Stimulated activated CD8-positive, alpha-beta memory T cell treated with anti-CD3 and anti-CD28 coated beads, Interleukin-4, amount 100 ng/mL, for 4 hours (primary cell): ENCODE measurements around the gene UBQLNL.

Experiments used
- DNase-seq, 2 donors: peaks; one replicate each; pipeline ENCODE4 v3.0.0-alpha.2; 2020; ENCODE audit warnings: low read depth in 2 of 2, low spot score in 1 of 2

The UBQLNL gene, protein sequence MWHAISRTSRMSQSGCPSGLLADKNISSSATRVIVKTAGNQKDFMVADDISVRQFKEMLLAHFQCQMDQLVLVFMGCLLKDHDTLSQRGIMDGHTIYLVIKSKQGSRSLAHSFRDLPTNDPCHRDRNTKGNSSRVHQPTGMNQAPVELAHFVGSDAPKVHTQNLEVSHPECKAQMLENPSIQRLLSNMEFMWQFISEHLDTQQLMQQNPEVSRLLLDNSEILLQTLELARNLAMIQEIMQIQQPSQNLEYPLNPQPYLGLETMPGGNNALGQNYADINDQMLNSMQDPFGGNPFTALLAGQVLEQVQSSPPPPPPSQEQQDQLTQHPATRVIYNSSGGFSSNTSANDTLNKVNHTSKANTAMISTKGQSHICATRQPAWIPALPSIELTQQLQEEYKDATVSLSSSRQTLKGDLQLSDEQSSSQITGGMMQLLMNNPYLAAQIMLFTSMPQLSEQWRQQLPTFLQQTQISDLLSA

DNA sequence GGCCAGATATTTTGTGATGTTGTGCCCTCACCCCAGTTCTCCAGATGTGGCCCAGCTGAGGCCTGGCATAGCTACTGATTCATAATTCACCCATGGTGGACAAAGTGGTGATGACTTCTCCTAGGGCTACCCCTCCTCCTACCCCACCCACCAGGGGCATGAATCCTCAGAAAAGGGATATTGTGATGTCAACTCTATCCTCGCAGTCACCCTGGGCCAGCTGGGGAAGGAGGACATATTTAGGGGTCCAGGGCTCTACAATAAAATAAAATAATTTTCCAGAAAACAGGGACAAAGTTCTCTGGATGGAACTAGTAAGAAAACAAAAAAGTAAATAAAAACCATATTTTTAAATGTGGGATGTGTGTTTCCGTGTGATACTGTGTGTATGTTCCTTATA is at the start of gene UBQLNL:
TSS of gene UBQLNL (minus strand) at position 101 of the 400 bp plus-strand sequence. CDS start 258 bp downstream, outside the sequence.
- DNase-seq = no peak

DNA sequence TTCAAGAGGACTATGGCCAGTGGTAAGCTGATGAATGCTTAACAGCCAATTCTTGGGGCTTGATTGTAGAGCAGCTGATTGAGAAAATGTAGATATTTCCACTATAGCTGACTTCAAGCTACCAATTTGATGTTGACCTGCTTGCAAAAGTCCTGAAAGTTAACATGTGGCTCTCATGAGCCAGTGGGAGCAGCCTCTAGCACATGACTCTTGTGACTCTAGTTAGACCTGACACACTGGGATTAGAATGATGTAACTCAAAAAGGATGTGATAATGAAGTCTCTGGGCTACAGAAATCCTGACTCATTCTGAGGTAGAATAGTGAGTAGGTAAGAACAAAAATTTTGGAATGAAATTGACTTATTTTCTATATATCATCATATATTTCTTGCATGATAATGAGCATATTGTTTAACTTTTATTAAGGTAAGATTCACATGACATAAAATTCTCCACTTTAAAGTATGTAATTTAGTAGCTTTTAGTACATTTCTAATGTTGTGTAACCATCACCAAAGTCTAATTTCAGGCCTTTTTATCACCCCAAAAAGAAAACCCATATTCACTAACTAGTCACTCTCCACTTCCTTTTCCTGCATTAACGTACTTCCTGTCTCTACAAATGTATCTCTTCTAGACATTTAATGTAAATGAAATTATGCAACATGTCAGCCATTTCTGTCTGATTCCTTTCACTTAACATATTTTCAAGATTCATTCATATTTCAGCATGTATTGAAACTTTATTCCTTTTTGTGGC is 47.9 kb upstream of the UBQLNL start:
- no peak for DNase-seq

DNA sequence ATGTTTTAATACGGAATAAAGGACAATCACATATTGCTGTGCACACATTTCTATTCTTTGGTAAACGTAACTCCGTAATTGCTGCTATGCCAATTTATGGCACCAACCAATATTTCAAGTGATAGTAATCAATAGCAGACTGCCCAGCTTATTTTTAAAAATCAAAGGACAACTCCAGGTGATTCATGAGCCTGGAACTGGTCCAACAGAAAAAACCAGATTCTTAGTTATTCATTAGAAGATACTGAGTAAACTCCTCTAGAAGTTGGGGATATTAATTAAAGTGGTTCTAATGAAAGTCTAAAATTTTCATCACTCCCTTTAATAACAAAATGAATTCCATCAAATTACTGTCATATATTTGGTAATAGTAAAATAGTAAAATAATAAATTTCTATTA is 41.3 kb upstream of the UBQLNL start:
- no peak for DNase-seq

DNA sequence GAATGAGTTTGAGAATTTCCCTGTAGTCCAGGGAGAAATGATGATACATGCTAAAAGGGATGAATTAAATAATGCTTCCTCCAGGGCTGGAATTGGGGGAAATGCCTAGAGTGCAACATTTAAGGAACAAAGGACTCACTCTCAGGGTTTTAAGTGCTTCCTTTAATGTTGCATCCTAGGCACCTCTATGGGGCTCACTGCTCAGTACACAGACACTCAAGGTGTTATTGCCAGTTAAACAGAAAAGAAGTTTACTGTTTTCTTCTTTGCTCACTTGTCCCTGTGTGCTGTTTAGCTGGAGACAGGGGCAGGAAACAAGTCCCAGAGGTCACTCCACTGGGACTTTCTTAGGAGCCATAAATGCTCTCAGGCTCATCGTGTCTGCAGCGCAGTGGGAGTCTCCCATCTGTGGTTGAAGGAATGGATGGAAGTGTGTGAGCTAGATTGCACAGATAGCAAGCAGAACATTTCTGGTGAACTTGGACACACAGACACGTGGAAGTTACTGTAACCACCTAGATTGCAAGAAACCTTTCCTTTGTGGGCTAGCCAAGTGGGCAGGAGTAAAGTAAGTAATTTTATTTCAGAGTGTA is 40.2 kb upstream of the UBQLNL start:
- no peak for DNase-seq

DNA sequence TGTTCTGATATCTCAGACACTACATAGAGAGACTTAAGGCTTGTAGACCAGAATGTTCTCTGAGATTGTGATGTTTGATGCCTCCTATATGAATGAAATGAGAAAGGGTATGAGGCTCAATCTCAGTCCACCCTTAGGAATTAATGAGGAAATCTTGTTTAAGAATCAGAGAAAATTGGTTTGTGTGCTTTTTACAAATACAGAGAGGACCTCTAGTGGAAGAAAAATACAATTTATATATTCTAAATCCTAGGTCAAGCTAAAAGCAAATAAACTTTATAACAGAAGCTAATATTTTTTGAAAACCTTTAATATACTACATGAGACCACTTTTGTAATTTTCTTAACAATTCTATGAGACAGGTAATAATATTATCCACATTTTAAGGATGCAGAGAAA is 36.8 kb upstream of the UBQLNL start:
- DNase-seq = no peak

DNA sequence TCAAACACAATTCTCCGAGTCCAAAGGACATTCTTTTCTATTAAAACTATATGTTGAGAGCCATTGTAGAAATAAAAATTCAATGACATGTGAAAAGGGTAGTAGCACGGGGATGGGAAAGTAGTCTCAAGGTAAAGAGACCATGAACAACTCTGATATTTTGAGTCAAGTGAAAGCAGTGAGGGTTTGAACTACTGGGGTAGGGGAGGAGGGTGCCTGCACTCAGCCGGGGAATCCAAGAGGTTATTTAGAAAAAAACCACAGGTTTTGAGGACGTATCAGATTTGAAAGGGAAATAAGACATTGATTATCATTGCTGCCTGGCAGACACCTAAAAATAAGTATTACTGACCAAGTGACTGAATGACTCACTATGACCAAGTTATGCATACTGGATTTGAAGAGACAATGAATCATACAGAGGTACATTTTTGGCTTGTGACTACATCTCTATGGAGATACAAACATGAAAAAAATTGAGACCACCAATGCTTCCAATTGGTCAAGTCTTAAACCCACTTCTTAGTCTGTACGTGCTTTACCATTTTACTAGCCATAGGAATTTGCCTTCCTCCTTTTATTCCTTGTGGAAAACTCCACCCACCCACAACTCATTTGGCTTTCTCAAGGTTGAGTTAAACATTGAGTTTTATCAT is 34.1 kb upstream of the UBQLNL start:
- no peak for DNase-seq

DNA sequence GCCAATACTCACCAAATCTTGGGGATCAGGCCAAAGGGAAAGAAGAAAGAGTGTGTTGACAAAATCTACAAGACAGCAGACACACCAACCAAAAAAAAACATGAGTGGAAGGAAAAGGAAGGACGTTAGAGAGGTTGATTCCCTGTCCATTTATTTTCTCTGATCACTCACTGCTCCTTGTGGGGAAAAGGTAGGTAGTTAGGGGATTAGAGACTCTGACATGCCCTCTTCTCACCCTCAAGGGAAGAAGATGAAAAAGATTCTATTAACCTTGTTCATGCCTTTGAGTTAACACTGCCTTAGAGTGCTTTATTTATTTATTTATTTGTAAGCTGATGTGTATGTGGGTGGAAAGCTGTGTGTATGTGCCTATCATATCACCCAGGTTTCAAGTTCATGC is 31.9 kb upstream of the UBQLNL start, which contains the start of gene OR52H1:
TSS of gene OR52H1 (minus strand) at position 101 of the 400 bp plus-strand sequence. CDS start 3,035 bp downstream, outside the sequence.
- DNase-seq = no peak

DNA sequence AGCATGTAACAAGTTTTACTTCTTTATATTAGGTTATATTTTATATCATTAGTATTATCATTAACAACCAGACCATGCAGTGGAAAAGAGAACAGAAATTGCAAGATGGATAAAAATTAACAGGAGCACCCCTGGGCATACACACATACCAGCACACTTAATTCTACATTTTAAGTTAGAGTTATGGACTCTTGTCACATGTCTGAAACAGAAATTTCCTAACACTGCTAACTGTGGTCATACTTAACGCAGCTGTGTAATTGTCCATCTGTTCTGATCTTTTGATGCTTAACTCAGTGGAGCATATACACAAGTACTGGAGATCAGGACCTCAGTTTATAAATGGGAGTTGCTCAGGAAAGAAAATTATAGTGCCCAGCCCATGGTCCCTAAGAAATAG is 31.5 kb upstream of the UBQLNL start:
- DNase-seq = no peak

DNA sequence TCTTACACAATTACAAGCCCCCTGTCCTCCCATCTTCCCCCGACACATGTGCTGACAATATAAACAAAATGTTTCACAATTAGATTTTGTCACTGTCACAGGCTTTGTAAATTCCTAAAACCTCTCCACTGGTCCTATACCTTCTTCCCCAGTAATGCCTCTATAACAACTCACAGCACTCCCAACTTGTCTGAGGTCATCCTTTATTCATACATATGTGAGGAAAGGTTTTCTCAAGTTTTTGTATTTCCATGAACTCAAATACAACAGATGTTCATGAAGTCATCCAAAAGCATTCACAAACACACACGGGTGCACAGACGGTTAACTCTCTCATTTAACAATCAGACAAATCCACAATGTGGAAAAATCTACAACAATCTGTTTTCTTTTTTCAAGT is 30.0 kb upstream of the UBQLNL start:
- DNase-seq = no peak

DNA sequence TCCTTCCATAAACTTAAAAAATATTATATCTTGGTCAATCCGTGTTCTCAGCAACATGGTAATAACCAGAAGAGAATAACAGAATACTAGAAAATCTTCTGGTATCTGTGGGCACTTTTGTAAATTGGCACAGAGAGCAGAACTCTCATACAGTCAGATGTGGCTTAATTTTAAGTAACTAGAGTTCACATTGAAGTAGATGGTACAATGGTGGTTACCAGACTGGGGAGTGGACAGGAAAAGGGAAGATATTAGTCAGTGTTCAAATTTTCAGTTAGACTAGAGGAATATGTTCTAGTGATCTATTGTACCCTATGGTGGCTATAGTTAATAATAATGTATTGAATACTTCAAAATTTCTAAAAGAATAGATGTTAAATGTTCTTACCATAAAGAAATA is 24.9 kb upstream of the UBQLNL start:
- no peak for DNase-seq

DNA sequence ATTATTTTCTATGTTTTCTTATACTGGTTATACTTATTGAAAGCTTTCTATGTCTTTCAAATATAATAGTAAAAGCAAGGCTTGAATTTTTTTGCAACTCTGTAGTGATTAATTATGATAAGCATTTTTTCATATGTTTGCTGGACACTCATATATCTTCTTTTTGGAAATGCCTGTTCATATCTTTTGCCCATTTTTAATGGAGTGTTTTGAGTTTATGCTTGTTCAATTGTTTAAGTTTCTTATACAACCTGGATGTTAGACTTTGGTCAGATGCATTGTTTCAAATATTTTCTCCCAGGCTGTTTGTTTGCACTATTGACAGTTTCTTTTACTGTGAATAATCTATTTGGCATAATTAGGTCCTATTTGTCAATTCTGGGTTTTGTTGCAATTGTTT is 20.0 kb upstream of the UBQLNL start:
- no peak for DNase-seq

DNA sequence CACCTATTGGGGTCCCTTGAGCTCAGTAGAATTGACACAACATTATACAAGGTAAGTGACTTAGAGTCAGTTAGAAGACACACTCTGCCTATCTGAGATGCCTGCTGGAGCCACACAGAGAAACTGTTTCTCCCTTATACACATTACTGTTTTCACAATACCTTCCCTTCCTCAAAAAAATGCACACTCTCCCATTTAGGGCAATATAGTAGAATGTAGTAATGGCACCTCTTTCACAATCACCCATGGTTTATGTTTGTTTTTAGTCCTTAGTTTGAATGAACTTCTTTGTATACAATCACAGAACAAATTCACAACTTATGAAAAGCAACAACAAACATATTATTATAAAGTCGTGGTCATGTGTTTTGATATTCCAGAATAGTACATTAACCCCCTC is 17.5 kb upstream of the UBQLNL start:
- DNase-seq = no peak

DNA sequence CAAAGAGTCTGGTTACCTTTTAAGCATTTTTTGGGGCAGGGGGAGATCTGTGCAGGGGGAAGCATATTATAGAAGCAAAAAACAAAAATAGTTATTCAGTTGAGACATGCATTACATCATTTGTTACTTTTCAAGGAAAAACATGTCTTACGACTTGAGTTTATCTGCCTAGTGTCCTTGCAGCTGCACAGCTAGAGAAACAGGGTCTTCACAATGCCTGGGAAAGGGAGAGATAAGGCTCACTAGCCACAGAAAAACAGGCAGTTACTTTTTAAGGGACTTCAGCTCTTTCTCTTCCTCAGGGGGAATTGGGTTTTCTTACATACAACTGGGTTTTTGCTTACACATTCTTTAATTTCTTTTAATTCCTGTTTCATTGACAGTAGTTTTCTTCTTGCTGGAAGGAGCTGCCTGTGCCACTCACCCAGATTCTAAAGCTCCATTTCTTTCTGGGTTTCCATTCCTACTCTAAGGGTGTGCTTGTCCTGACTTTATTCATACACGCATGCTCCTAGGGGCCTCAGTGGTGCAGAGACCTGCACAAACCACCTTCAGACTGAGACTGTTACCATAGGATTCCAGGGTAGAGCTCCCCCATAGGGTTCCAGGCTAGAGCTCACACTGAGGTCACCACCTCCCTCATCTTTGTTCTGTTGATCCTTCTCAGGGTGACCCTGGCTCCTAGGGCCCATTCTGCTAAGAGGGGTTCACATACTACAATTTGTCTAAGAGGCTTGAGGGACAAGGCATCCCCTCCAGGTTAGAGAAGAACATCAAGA is 14.7 kb upstream of the UBQLNL start:
- no peak for DNase-seq

DNA sequence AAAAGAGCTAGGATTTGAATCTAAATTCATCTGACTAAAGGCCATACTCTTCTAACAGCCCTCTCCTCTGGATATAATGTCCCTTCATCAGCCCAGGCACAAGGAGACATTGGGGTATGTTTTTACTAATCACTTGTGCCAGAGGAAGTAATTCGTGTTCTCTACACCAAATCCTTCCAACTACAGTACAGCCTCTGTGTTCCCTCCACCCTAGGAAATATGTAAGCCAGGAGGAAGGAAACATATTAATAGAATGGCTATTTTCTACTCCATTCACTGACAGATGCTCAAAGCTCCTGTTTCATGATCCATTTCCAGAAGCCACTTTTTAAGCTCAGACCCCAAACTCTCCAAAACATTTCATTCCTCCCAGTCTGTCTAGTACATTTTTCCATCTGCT is 12.0 kb upstream of the UBQLNL start:
- no peak for DNase-seq

DNA sequence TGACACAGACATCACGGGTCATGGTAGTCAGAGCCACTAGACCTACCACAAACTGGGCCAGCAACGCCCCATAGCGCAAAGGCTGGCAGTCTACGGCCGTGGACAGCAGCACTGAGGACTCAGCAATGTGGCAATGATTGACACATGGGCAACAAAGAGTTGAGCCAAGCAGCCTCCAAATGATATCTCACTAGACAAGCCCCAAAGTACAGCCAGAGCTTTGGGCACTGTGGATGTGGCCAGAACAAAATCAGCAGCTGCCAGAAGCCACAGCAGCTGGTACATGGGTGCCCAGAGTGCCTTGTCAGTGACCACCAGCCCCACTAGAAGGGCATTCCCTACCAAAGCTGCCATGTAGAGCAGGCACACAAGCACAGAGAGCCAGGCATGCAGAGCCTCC is 11.2 kb upstream of the UBQLNL start:
- no peak for DNase-seq

DNA sequence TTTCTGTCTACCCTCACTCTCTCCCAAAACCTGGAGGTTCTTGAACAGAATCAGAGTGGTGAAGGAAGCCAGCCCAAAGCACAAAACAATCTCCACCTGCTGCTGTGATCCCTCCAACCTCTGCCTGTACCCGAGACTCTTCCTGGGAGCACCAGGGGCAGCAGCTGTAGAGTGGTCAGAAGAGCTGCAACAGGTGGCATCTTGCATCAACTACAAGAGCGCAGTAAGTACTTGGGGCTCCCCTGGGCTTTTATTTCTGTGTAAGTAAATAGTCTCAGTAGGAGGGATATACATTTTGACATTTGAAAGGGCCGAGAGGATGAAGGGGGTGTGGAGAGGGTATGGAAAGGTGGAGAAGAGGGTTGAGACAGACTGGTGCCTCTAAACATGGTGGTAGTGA is 8.3 kb upstream of the UBQLNL start:
- DNase-seq = no peak

DNA sequence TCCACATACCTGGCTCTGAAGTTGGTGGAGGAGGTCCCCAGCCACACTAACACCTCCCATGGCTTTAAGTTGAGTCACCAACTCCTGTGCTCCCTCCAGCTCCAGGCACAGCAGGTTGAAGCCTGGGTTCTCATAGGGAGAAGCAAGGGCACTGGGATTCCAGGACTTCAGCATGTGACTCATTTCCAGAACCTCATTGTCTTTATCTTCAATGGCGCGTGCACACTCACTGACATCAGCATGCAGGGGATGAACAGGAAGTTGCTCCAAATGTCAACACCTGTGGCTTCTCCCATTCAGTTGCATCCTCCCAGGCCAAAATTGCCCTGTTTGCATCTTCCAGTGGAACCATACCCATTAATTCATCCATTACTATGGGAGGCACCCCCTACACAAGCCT is 5.8 kb upstream of the UBQLNL start:
- DNase-seq = no peak

DNA sequence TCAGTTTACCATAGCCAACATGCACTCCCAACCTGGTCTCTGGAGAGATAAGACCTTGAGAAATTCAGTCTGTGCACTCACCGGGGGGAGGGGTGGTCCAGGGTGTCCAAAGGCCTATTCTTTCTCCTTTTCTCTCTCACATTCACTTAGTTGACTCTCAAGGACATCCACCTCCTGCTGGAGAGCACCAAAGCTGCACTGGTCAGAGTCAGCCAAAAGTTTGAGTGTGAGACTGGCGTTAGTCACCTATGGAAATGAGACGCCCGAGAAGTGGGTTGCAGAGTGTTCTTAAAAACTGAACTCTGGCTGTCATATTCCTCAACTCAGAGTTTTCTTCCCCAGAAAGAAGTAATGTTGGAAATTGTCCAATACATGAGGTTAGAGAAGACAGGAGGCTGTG is 5.0 kb upstream of the UBQLNL start:
- DNase-seq = no peak

DNA sequence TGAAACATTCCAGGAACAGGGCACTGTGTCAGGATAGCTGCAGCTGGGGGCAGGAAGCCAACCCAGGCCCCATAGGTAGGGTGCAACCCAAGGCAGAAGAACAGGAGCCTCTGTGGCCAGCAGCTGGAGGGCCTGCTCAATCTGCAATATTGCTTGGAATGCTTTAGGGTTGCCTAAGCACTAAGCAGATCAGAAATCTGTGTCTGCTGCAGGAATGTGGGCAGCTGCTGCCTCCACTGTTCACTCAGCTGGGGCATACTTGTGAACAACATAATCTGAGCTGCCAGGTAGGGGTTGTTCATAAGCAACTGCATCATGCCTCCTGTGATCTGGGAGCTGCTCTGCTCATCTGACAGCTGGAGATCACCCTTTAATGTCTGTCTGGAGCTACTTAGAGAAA is 1.7 kb downstream of the UBQLNL start:
- no peak for DNase-seq

DNA sequence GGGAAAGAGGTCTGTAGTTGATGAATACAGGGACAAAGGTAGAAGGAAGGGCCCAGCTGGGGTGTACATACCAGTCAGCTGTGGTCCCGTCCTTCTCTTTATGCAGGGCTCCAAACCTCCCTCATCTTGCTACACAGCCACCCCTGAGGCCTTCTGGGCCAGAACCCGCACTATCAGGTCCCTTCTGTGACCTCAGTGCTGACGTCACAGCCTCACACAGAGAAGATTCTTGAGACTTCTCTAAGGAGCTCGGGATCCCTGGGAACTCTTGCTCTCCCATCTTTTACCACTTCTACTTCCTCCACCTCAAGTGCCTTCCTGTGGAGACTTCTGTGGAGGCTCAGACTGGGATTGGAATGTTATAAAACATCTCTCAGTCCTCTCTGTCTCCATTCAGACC is 6.7 kb downstream of the UBQLNL start, which contains the start of gene UBQLN3:
TSS of gene UBQLN3 (minus strand) at position 155 of the 400 bp plus-strand sequence. CDS start 399 bp downstream, outside the sequence.
- DNase-seq = no peak
